Body of pancreas (tissue), 4 donors: Measurements from ENCODE around the gene HERPUD1.
A peak's percentile ranks its signal among the peaks of the same experiment; 100 is the strongest.

Experiments
- CTCF ChIP-seq, 7 experiments: fragments of 450-650 bp in 4 of 7; fragments of 200-600 bp in 3 of 7; sonication (generic) in 3 of 7; IDR thresholded peaks; one replicate each; pipeline ENCODE4 v1.5.1; 2016 to 2019; ENCODE audit warnings: antibody characterized with exemption in 7 of 7
- POLR2A ChIP-seq, 3 donors: fragments of 450-650 bp; IDR thresholded peaks; one replicate each; pipeline ENCODE4 v1.6.1; 2016; ENCODE audit warnings: antibody characterized with exemption in 3 of 3, mild to moderate bottlenecking in 2 of 3

- peak in 1 of 3 donors; percentile 5 for TF ChIP-seq POLR2A (IDR thresholded peaks at IDR 0.05)
- TF ChIP-seq CTCF (IDR thresholded peaks at IDR 0.05), result no peak
Measured at GRCh38 chr16:56944954-56945839, 13.3 kb downstream of the HERPUD1 start.
